GM23248 (cell line): ENCODE data around the gene ITGAV. TPM values are rescaled to one million over a fixed set of nuclear protein-coding genes. Genes with fewer than 3 reads are reported as not detected.

Experiments
- DNase-seq: peaks from one replicate; pipeline ENCODE4 v3.0.0-alpha.2; 2015
- H2AFZ ChIP-seq: fragments of 200-600 bp; sonication (generic); 2 replicates; pipeline ENCODE4 v1.6.1; 2016; ENCODE audit warnings: antibody characterized with exemption
- H3F3A ChIP-seq: fragments of 200-600 bp; sonication (generic); 2 replicates; pipeline ENCODE4 v1.6.1; 2016; ENCODE audit warnings: mild to moderate bottlenecking, antibody characterized with exemption, mixed run types; ENCODE audit not compliant: insufficient read depth
- H3K27ac ChIP-seq: fragments of 200-600 bp; sonication (generic); 2 replicates; pipeline ENCODE4 v1.5.1; 2016; ENCODE audit warnings: mild to moderate bottlenecking
- H3K27me3 ChIP-seq: fragments of 200-600 bp; sonication (generic); replicated peaks from 2 replicates; pipeline ENCODE4 v1.6.1; 2016; ENCODE audit warnings: mild to moderate bottlenecking; ENCODE audit not compliant: insufficient read depth
- H3K36me3 ChIP-seq: fragments of 200-600 bp; sonication (generic); 2 replicates; pipeline ENCODE4 v1.6.1; 2016; ENCODE audit warnings: low read depth, mild to moderate bottlenecking
- H3K4me1 ChIP-seq: fragments of 200-600 bp; sonication (generic); 2 replicates; pipeline ENCODE4 v1.6.1; 2016; ENCODE audit warnings: mild to moderate bottlenecking; ENCODE audit not compliant: insufficient read depth
- H3K4me2 ChIP-seq: fragments of 200-600 bp; sonication (generic); one replicate; pipeline ENCODE4 v1.6.1; 2016; ENCODE audit warnings: mild to moderate bottlenecking; ENCODE audit not compliant: unreplicated experiment
- H3K4me3 ChIP-seq: fragments of 200-600 bp; sonication (generic); 2 replicates; pipeline ENCODE4 v1.5.1; 2016; ENCODE audit warnings: mild to moderate bottlenecking
- H3K79me2 ChIP-seq: fragments of 200-600 bp; sonication (generic); 2 replicates; pipeline ENCODE4 v1.6.1; 2016; ENCODE audit warnings: mild to moderate bottlenecking; ENCODE audit not compliant: insufficient read depth
- H3K9ac ChIP-seq: fragments of 200-600 bp; sonication (generic); 2 replicates; pipeline ENCODE4 v1.6.1; 2016; ENCODE audit warnings: mild to moderate bottlenecking
- H3K9me2 ChIP-seq: fragments of 200-600 bp; sonication (generic); 2 replicates; pipeline ENCODE4 v1.6.1; 2016; ENCODE audit warnings: mixed run types, mild to moderate bottlenecking, moderate library complexity; ENCODE audit not compliant: insufficient read depth
- H3K9me3 ChIP-seq: fragments of 200-600 bp; sonication (generic); one replicate; pipeline ENCODE4 v1.6.1; 2017; ENCODE audit warnings: low read depth
- H4K20me1 ChIP-seq: fragments of 200-600 bp; sonication (generic); 2 replicates; pipeline ENCODE4 v1.6.0; 2016; ENCODE audit not compliant: insufficient read depth
- EZH2 ChIP-seq: fragments of 200-600 bp; sonication (generic); IDR thresholded peaks from 2 replicates; pipeline ENCODE4 v1.6.1; 2018; ENCODE audit warnings: antibody characterized with exemption, mild to moderate bottlenecking; ENCODE audit not compliant: insufficient read depth, poor library complexity, severe bottlenecking
- EZH2phosphoT487 ChIP-seq: fragments of 200-600 bp; sonication (generic); IDR thresholded peaks from 2 replicates; pipeline ENCODE4 v1.6.1; 2018; ENCODE audit warnings: antibody characterized with exemption, moderate library complexity, mild to moderate bottlenecking, low read depth; ENCODE audit not compliant: insufficient read depth
- WGBS, 2 experiments: methylation state at CpG; one replicate each; pipeline ENCODE4 v1.1.6; 2015 to 2017; ENCODE audit warnings: low lambda C conversion rate in 2 of 2, low coverage in 1 of 2; ENCODE audit errors: missing lambda C conversion rate in 2 of 2; 5-methylcytosine and 5-hydroxymethylcytosine counted together
- in situ Hi-C: fragments of 300-500 bp; cut with MboI; formaldehyde crosslinking; loops from 2 replicates; pipeline ENCODE4 v1.15.0; 2020
- polyA plus RNA-seq: library from polyadenylated mRNA; unstranded; fragments of >200 nt; fragmentation: Nextera tagmentation; extraction: Ambion mirVana; gene quantifications from 2 replicates; pipeline ENCODE4 v1.2.1, GENCODE V29; 2016
- total RNA-seq: library from RNA; depleted of rRNA; stranded (reverse); fragments of >200 nt; shearing (Covaris generic); gene quantifications from 2 replicates; pipeline ENCODE4 v1.2.3, GENCODE V29; 2014

ITGAV gene
- total and polyA plus RNA-seq, 2 experiments from 2014 or later = 61.9 to 250 TPM

DNA sequence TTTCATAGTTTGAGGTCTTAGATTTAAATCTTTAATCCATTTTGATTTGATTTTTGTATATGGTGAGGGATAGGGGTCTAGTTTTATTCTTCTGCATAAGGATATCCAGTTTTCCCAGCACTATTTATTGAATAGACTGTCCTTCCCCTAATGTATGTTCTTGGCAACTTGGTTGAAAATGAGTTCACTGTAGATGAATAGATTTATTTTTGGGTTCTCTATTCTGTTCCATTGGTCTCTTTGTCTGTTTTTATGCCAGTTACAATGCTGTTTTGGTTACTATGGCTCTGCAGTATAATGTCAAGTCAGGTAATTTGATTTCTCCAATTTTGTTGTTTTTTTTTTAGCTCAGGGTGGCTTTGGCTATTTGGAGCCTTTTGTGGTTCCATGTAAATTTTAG is 109.9 kb downstream of the ITGAV start:
- H3F3A ChIP-seq = peaks cover 9% of the 10 kb centered on the region; the same call in 1 of the 2 replicates
- peaks cover 11% of the 10 kb centered on the region for H3K4me1 ChIP-seq
- no peak overlapping the region for H2AFZ ChIP-seq
- H3K9me2 ChIP-seq = no peaks in the 10 kb centered on the region
- H3K9me3 ChIP-seq = no peaks in the 10 kb centered on the region
- no peak overlapping the region for H3K27ac ChIP-seq
- no peak overlapping the region for H3K4me2 ChIP-seq
- H3K4me3 ChIP-seq = no peak overlapping the region
- no peaks in the 10 kb centered on the region for H3K27me3 ChIP-seq
- in situ Hi-C loops = no loop called here
- H3K36me3 ChIP-seq = no peaks in the 10 kb centered on the region
- H3K79me2 ChIP-seq = no peaks in the 10 kb centered on the region
- H3K9ac ChIP-seq = no peak overlapping the region
- TF ChIP-seq EZH2 (no peak), EZH2phosphoT487 (no peak)
- H4K20me1 ChIP-seq = no peaks in the 10 kb centered on the region
- no peak for DNase-seq

DNA sequence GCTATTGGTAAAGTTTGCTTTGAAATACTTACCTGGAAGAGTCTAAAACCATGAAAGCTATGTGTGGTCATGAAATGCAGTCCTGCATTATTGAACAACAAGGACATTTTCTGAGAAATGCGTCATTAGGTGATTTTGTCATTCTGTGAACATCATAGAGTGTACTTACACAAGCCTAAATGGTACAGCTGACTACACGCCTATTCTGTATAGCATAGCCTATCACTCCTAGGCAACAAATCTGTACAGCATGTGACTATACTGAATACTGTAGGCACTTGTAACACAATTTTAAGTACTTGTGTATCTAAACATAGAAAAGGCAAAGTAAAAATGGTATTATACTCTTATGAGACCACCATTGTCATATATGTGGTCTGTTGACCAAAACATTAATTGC is 112.2 kb downstream of the ITGAV start:
- no peak overlapping the region for H3K4me3 ChIP-seq
- H4K20me1 ChIP-seq = no peaks in the 10 kb centered on the region
- no peak for DNase-seq
- no peaks in the 10 kb centered on the region for H3F3A ChIP-seq
- no peaks in the 10 kb centered on the region for H3K9me3 ChIP-seq
- H3K9me2 ChIP-seq = no peaks in the 10 kb centered on the region
- no peaks in the 10 kb centered on the region for H3K79me2 ChIP-seq
- H2AFZ ChIP-seq = no peak overlapping the region
- in situ Hi-C loops = no loop called here
- 96 to 100% methylated on average over 2 of the region's 2 CpGs for WGBS, 2 experiments
- no peaks in the 10 kb centered on the region for H3K27me3 ChIP-seq
- no peak overlapping the region for H3K27ac ChIP-seq
- H3K4me2 ChIP-seq = no peak overlapping the region
- H3K36me3 ChIP-seq = no peaks in the 10 kb centered on the region
- no peak for TF ChIP-seq EZH2phosphoT487
- no peak for TF ChIP-seq EZH2
- peaks cover 9% of the 10 kb centered on the region for H3K4me1 ChIP-seq
- no peak overlapping the region for H3K9ac ChIP-seq

DNA sequence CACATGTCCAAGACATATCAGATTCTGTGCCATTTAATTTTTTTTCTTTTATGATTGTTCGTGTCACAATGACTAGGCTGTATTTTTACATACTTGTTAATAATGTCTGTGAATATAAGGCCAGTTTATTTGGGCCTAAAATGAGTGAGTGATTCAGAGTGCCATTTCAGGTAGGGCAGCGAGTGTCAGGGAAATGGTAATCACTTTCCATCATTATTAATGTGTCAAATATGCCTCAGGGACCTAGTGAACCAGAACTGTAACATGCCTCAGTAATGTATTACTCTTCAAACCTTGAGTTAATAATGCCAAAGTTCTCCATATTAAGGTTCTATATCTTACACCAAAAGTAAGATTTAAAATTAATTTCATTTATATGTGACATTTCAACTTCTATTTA is 112.6 kb downstream of the ITGAV start:
- no peak for TF ChIP-seq EZH2phosphoT487
- no peak for TF ChIP-seq EZH2
- no peak for DNase-seq
- no peak overlapping the region for H3K4me2 ChIP-seq
- no peaks in the 10 kb centered on the region for H4K20me1 ChIP-seq
- no peaks in the 10 kb centered on the region for H3K9me3 ChIP-seq
- 67 to 69% methylated on average over 2 of the region's 2 CpGs for WGBS, 2 experiments
- no peaks in the 10 kb centered on the region for H3K36me3 ChIP-seq
- H2AFZ ChIP-seq = no peak overlapping the region
- H3K79me2 ChIP-seq = no peaks in the 10 kb centered on the region
- in situ Hi-C loops = no loop called here
- H3K9me2 ChIP-seq = no peaks in the 10 kb centered on the region
- H3K27me3 ChIP-seq = no peaks in the 10 kb centered on the region
- H3F3A ChIP-seq = no peaks in the 10 kb centered on the region
- H3K27ac ChIP-seq = no peak overlapping the region
- H3K4me3 ChIP-seq = no peak overlapping the region
- H3K4me1 ChIP-seq = peaks cover 5% of the 10 kb centered on the region
- no peak overlapping the region for H3K9ac ChIP-seq

DNA sequence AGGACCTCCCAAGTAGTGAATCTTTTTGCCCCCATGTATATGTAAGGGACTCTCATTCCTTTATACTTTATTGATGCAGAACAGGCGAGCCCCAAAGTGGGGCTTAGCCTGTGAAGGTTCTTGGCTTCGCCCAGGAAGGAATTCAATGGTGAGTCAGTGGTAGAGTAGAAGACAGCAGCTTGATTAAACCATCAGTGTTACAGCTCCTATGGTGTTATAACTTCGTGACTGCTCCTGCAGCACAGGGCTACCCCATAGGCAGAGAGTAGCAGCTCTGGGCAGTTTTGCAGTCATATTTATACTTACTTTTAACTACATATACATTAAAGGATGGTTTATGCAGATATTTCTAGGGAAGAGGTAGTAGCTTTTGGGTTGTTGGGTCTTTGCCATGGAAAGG is 115.0 kb downstream of the ITGAV start:
- Histone ChIP-seq H3K9me2 (no peaks in the 10 kb centered on the region), H2AFZ (no peak overlapping the region), H3K36me3 (no peaks in the 10 kb centered on the region), H3K9ac (no peak overlapping the region), H4K20me1 (no peaks in the 10 kb centered on the region), H3F3A (no peaks in the 10 kb centered on the region), H3K4me3 (no peak overlapping the region), H3K27ac (no peak overlapping the region), H3K4me1 (no peaks in the 10 kb centered on the region), H3K4me2 (no peak overlapping the region), H3K27me3 (no peaks in the 10 kb centered on the region), H3K9me3 (no peaks in the 10 kb centered on the region), H3K79me2 (no peaks in the 10 kb centered on the region)
- TF ChIP-seq EZH2phosphoT487 (no peak), EZH2 (no peak)
- WGBS, 2 experiments = 89 to 96% methylated on average over 3 of the region's 3 CpGs
- in situ Hi-C loops = no loop called here
- DNase-seq = no peak
